AG10803 (cell line): ENCODE measurements around the gene NRG3.

ENCODE experiments used
- DNase-seq: peaks from one replicate; pipeline ENCODE4 v3.0.0; 2010; ENCODE audit warnings: low read depth
- H3K4me3 ChIP-seq: 2 replicates; pipeline ENCODE4 v1.5.1; 2011; ENCODE audit warnings: mild to moderate bottlenecking, low read length, control low read depth
- CTCF ChIP-seq: conservative IDR thresholded peaks from 2 replicates; pipeline ENCODE4 v1.5.1; 2011; ENCODE audit warnings: mild to moderate bottlenecking, low read length, control low read depth, inconsistent platforms

NRG3 gene

GRCh38 chr10:82238291-82238690, 363.3 kb downstream of the NRG3 start:
- no peak for DNase-seq
- TF ChIP-seq CTCF = no peak

GRCh38 chr10:82240408-82240807, 365.4 kb downstream of the NRG3 start:
- no peak for DNase-seq
- TF ChIP-seq CTCF = no peak
- no peak overlapping the region for H3K4me3 ChIP-seq

More at GRCh38 chr10:82238291-82238690, 363.3 kb downstream of the NRG3 start:
- no peak overlapping the region for H3K4me3 ChIP-seq

GRCh38 chr10:82242778-82243177, 367.8 kb downstream of the NRG3 start:
- no peak overlapping the region for H3K4me3 ChIP-seq
- TF ChIP-seq CTCF = no peak
- DNase-seq = no peak

GRCh38 chr10:82245157-82245556, 370.2 kb downstream of the NRG3 start:
- TF ChIP-seq CTCF = no peak
- no peak overlapping the region for H3K4me3 ChIP-seq
- DNase-seq = no peak

GRCh38 chr10:82245906-82246560, 371.0 kb downstream of the NRG3 start:
- no peak for TF ChIP-seq CTCF
- no peak for DNase-seq
- H3K4me3 ChIP-seq = no peak overlapping the region

- DNase-seq = no peak
- no peak for TF ChIP-seq CTCF
- no peak overlapping the region for H3K4me3 ChIP-seq
These were observed 374.1 kb downstream of the NRG3 start for GRCh38 chr10:82249141-82249540.

GRCh38 chr10:82251222-82251906, 376.4 kb downstream of the NRG3 start:
- no peak overlapping the region for H3K4me3 ChIP-seq
- no peak for TF ChIP-seq CTCF
- DNase-seq = no peak
